NT2/D1 (cell line): ENCODE measurements around the gene SSH2.
A peak's percentile ranks its signal among the peaks of the same experiment; 100 is the strongest.
"Not testable (repeated sequence)": the region's sequence is repeated elsewhere in the genome, so short reads cannot be mapped to it uniquely, and the experiment has no call there.

Source experiments
- DNase-seq: peaks from one replicate; pipeline ENCODE4 v3.0.0-alpha.2; 2011; ENCODE audit warnings: low read depth, low spot score
- H3K27me3 ChIP-seq: 2 replicates; pipeline ENCODE4 v1.6.0; 2011; ENCODE audit warnings: mild to moderate bottlenecking; ENCODE audit not compliant: insufficient read length, insufficient read depth
- H3K36me3 ChIP-seq: 2 replicates; pipeline ENCODE4 v1.6.1; 2011; ENCODE audit warnings: mild to moderate bottlenecking, low read length, mixed read lengths; ENCODE audit not compliant: insufficient read depth, insufficient read length
- H3K4me1 ChIP-seq: 2 replicates; pipeline ENCODE4 v1.5.1; 2011; ENCODE audit not compliant: insufficient read depth, insufficient read length
- H3K4me3 ChIP-seq: 2 replicates; pipeline ENCODE4 v1.5.1; 2011; ENCODE audit warnings: low read depth; ENCODE audit not compliant: insufficient read length
- H3K9ac ChIP-seq: 2 replicates; pipeline ENCODE4 v1.6.0; 2011; ENCODE audit warnings: low read depth; ENCODE audit not compliant: insufficient read length
- H3K9me3 ChIP-seq: 2 replicates; pipeline ENCODE4 v1.5.1; 2011; ENCODE audit warnings: mild to moderate bottlenecking, low read length; ENCODE audit not compliant: insufficient read depth
- SUZ12 ChIP-seq: IDR thresholded peaks from 2 replicates; pipeline ENCODE4 v1.6.1; 2011; ENCODE audit not compliant: insufficient read length, insufficient read depth; ENCODE audit errors: extremely low read depth
- YY1 ChIP-seq: IDR thresholded peaks from 2 replicates; pipeline ENCODE4 v1.6.1; 2011; ENCODE audit not compliant: insufficient read length, insufficient read depth
- ZNF274 ChIP-seq: IDR thresholded peaks from 2 replicates; pipeline ENCODE4 v1.6.1; 2011; ENCODE audit warnings: mild to moderate bottlenecking, low read depth, low read length

SSH2 gene

GRCh38 chr17:29936724-29937123 is 6.7 kb upstream of the SSH2 start:
- no peaks in the 10 kb centered on the region for H3K27me3 ChIP-seq
- H3K36me3 ChIP-seq, result no peaks in the 10 kb centered on the region
- TF ChIP-seq ZNF274, result no peak
- TF ChIP-seq YY1, result no peak
- TF ChIP-seq SUZ12, result no peak
- H3K9ac ChIP-seq, result no peak overlapping the region
- H3K4me3 ChIP-seq, result no peak overlapping the region
- no peak for DNase-seq
- no peaks in the 10 kb centered on the region for H3K4me1 ChIP-seq
- no peaks in the 10 kb centered on the region for H3K9me3 ChIP-seq

- not testable (repeated sequence) for DNase-seq, H3K36me3 ChIP-seq, H3K27me3 ChIP-seq, H3K9me3 ChIP-seq, H3K4me3 ChIP-seq, H3K4me1 ChIP-seq, H3K9ac ChIP-seq
Measured at GRCh38 chr17:29935909-29936308, 5.9 kb upstream of the SSH2 start.

GRCh38 chr17:29933379-29933778 is 3.4 kb upstream of the SSH2 start:
- no peak overlapping the region for H3K9ac ChIP-seq
- no peak for TF ChIP-seq YY1
- no peak for TF ChIP-seq ZNF274
- no peaks in the 10 kb centered on the region for H3K9me3 ChIP-seq
- H3K27me3 ChIP-seq, result no peaks in the 10 kb centered on the region
- H3K36me3 ChIP-seq, result no peaks in the 10 kb centered on the region
- H3K4me3 ChIP-seq, result no peak overlapping the region
- H3K4me1 ChIP-seq, result no peaks in the 10 kb centered on the region
- DNase-seq, result no peak

GRCh38 chr17:29931231-29931932 is 1.4 kb upstream of the SSH2 start:
- Histone ChIP-seq H3K9me3 (no peaks in the 10 kb centered on the region), H3K36me3 (no peaks in the 10 kb centered on the region), H3K4me3 (no peak overlapping the region), H3K4me1 (no peaks in the 10 kb centered on the region), H3K27me3 (no peaks in the 10 kb centered on the region), H3K9ac (no peak overlapping the region)
- DNase-seq, result no peak
- no peak for TF ChIP-seq SUZ12
- TF ChIP-seq YY1, result no peak
- no peak for TF ChIP-seq ZNF274

GRCh38 chr17:29930409-29931010 is 482 bp upstream of the SSH2 start:
- H3K27me3 ChIP-seq, result no peaks in the 10 kb centered on the region
- H3K36me3 ChIP-seq, result no peaks in the 10 kb centered on the region
- H3K4me3 ChIP-seq, result peak overlapping the region; percentile 75
- DNase-seq, result no peak
- no peaks in the 10 kb centered on the region for H3K4me1 ChIP-seq
- H3K9me3 ChIP-seq, result no peaks in the 10 kb centered on the region
- no peak for TF ChIP-seq YY1
- no peak for TF ChIP-seq ZNF274
- TF ChIP-seq SUZ12, result no peak
- peak overlapping the region; percentile 4 for H3K9ac ChIP-seq

GRCh38 chr17:29929006-29929532 is 959 bp downstream of the SSH2 start:
- Histone ChIP-seq H3K4me3 (peak overlapping the region; percentile 75), H3K36me3 (no peaks in the 10 kb centered on the region), H3K9ac (peak overlapping the region; percentile 89), H3K27me3 (no peaks in the 10 kb centered on the region), H3K9me3 (no peaks in the 10 kb centered on the region), H3K4me1 (no peaks in the 10 kb centered on the region)
- no peak for DNase-seq
- TF ChIP-seq SUZ12 (no peak), ZNF274 (no peak), YY1 (no peak)

- DNase-seq, result no peak
- Histone ChIP-seq H3K9me3 (no peaks in the 10 kb centered on the region), H3K4me3 (no peak overlapping the region), H3K9ac (no peak overlapping the region), H3K27me3 (no peaks in the 10 kb centered on the region), H3K4me1 (no peaks in the 10 kb centered on the region), H3K36me3 (no peaks in the 10 kb centered on the region)
- no peak for TF ChIP-seq ZNF274
- no peak for TF ChIP-seq SUZ12
Measured at GRCh38 chr17:29927546-29927945, 2.5 kb downstream of the SSH2 start.
